Measurements from ENCODE around the gene BTAF1. TPM values are rescaled to one million over a fixed set of nuclear protein-coding genes. Genes with fewer than 3 reads are reported as not detected.

The BTAF1 gene
- total RNA-seq, 3 donors from 2014 or later: 25.7 to 34.4 (median 27.0) TPM

GRCh38 chr10:91974960-91975359, 51.4 kb downstream of the BTAF1 start:
- TF ChIP-seq, protein P1, sequence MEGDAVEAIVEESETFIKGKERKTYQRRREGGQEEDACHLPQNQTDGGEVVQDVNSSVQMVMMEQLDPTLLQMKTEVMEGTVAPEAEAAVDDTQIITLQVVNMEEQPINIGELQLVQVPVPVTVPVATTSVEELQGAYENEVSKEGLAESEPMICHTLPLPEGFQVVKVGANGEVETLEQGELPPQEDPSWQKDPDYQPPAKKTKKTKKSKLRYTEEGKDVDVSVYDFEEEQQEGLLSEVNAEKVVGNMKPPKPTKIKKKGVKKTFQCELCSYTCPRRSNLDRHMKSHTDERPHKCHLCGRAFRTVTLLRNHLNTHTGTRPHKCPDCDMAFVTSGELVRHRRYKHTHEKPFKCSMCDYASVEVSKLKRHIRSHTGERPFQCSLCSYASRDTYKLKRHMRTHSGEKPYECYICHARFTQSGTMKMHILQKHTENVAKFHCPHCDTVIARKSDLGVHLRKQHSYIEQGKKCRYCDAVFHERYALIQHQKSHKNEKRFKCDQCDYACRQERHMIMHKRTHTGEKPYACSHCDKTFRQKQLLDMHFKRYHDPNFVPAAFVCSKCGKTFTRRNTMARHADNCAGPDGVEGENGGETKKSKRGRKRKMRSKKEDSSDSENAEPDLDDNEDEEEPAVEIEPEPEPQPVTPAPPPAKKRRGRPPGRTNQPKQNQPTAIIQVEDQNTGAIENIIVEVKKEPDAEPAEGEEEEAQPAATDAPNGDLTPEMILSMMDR (IDR thresholded peaks at IDR 0.05): no peak
- intact Hi-C loops (cut with DNase I, micrococcal nuclease): no loop called here
- DNase-seq: no peak
- Histone ChIP-seq H3K4me3 (no peak overlapping the region), H3K36me3 (ENCODE audit: low read depth) (no peaks in the 10 kb centered on the region), H3K4me1 (ENCODE audit: low read depth) (no peaks in the 10 kb centered on the region), H3K9me3 (no peaks in the 10 kb centered on the region)
- no peak for ATAC-seq

- Histone ChIP-seq H3K4me3 (no peak overlapping the region), H3K36me3 (ENCODE audit: low read depth) (no peaks in the 10 kb centered on the region), H3K4me1 (ENCODE audit: low read depth) (no peaks in the 10 kb centered on the region), H3K9me3 (no peaks in the 10 kb centered on the region)
- intact Hi-C loops (cut with DNase I, micrococcal nuclease): no loop called here
- DNase-seq: no peak
- no peak for ATAC-seq
- TF ChIP-seq, protein P1 (IDR thresholded peaks at IDR 0.05): no peak
Observed at GRCh38 chr10:91975438-91975837, 51.9 kb downstream of the BTAF1 start.

DNA sequence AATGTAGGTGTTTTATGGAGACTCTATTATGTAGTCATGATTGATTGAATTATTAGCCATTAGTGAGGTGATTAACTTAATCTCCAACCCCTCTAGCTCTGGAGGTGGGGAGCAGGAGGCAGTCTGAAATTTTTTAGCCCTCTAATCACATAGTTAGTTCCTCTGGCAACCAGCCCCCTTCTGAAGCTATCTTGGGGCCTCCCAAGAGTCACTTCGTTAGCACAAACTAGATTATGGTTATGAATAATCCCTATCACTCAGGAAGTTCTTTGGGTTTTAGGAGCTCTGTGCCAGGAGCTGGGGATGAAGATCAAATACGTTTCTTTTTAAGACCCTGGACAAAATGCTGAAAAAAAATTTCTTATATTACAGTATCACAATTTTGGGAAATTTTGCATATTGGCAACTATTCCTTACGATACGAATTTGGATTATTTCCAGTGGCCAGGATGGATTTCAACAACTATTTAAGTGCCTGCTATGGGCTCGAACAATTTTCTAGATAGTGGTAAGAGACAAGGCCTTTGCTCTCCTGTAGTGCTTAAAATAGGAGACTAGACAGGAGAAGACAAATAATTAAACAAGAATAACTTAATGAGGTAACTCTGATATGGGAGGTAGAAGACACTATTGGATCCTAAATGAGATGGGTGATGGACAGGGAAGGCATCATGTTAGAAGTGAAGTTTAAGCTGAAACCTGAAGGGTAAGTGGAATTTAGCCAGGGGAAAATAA, 52.9 kb downstream of the BTAF1 start:
- ATAC-seq (no peak), DNase-seq (no peak)
- TF ChIP-seq, protein P1 (IDR thresholded peaks at IDR 0.05): no peak
- no peaks in the 10 kb centered on the region for H3K36me3 ChIP-seq (ENCODE audit: low read depth)
- H3K9me3 ChIP-seq: no peaks in the 10 kb centered on the region
- no peaks in the 10 kb centered on the region for H3K4me1 ChIP-seq (ENCODE audit: low read depth)
- no peak overlapping the region for H3K4me3 ChIP-seq
- intact Hi-C loops (cut with DNase I, micrococcal nuclease): no loop called here

DNA sequence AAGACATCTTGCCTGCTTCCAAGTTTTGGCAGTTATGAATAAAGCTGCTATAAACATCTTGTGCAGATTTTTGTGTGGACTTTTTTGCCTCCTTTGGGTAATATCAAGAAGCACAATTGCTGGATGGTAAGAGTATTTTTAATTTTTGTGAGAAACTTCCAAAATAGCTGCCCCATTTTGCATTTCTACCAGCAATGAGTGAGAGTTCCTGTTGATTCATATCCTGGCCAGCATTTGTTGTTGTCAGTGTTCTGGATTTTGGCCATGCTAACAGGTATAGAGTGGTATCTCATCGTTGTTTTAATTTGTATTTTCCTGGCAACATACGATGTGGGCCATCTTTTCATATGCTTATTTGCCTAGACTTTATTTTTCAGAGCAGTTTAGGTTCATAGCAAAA, 53.9 kb downstream of the BTAF1 start:
- no peaks in the 10 kb centered on the region for H3K9me3 ChIP-seq
- H3K4me3 ChIP-seq: no peak overlapping the region
- intact Hi-C loops (cut with DNase I, micrococcal nuclease): no loop called here
- ATAC-seq: no peak
- H3K4me1 ChIP-seq (ENCODE audit: low read depth): no peaks in the 10 kb centered on the region
- TF ChIP-seq, protein P1 (IDR thresholded peaks at IDR 0.05): no peak
- DNase-seq: no peak
- H3K36me3 ChIP-seq (ENCODE audit: low read depth): no peaks in the 10 kb centered on the region

- ATAC-seq (no peak), DNase-seq (no peak)
- intact Hi-C loops (cut with DNase I, micrococcal nuclease): no loop called here
- Histone ChIP-seq H3K9me3 (no peaks in the 10 kb centered on the region), H3K36me3 (ENCODE audit: low read depth) (no peaks in the 10 kb centered on the region), H3K4me3 (no peak overlapping the region), H3K4me1 (ENCODE audit: low read depth) (no peaks in the 10 kb centered on the region)
- TF ChIP-seq, protein P1 (IDR thresholded peaks at IDR 0.05): no peak
Observed at GRCh38 chr10:91978585-91978984, 55.0 kb downstream of the BTAF1 start.
